SK-N-SH (cell line): ENCODE data around the gene PASK. TPM values are rescaled to one million over a fixed set of nuclear protein-coding genes. Genes with fewer than 3 reads are reported as not detected.

Experiments used
- CTCF ChIA-PET: fragments of 300-600, 350-600 bp; formaldehyde crosslinking; extraction: SDS; loops from one replicate; lab custom pipeline; 2021; lab: Yijun Ruan, JAX
- POLR2A ChIA-PET: fragments of 350-600 bp; sonication (Branson Sonifier 250); formaldehyde crosslinking; extraction: SDS; loops from one replicate; lab custom pipeline; 2020; ENCODE audit warnings: antibody characterized with exemption, inconsistent platforms; lab: Yijun Ruan, JAX
- DNase-seq: peaks from one replicate; pipeline ENCODE4 v3.0.0; 2012
- H2AFZ ChIP-seq: fragments of 200-600 bp; sonication (generic); 2 replicates; pipeline ENCODE4 v1.8.1; 2016; ENCODE audit warnings: antibody characterized with exemption, mild to moderate bottlenecking, low read depth
- H3F3A ChIP-seq: fragments of 200-600 bp; sonication (generic); replicated peaks from 2 replicates; pipeline ENCODE3; 2016; ENCODE audit warnings: antibody characterized with exemption, mild to moderate bottlenecking; ENCODE audit not compliant: insufficient read depth
- H3K27ac ChIP-seq, 2 experiments: fragments of 200-500 bp in 1 of 2; fragments of 200-600 bp in 1 of 2; sonication (Bioruptor generic) in 1 of 2; sonication (generic), shearing (Covaris generic) in 1 of 2; 2 replicates each; pipeline versions ENCODE4 v1.5.1 to v1.6.1; 2014 to 2016; ENCODE audit warnings: low read depth in 2 of 2, inconsistent platforms in 1 of 2, low read length in 1 of 2, mild to moderate bottlenecking in 1 of 2, mixed read lengths in 1 of 2
- H3K27me3 ChIP-seq: fragments of 200-600 bp; sonication (generic), shearing (Covaris generic); 2 replicates; pipeline ENCODE4 v1.6.1; 2016; ENCODE audit warnings: mixed run types; ENCODE audit not compliant: insufficient read depth
- H3K36me3 ChIP-seq, 2 experiments: fragments of 200-500 bp in 1 of 2; fragments of 200-600 bp in 1 of 2; sonication (Bioruptor generic) in 1 of 2; sonication (generic) in 1 of 2; replicated peaks in 1 of 2; 2 replicates each; pipeline versions ENCODE3 to v1.5.1; 2014 to 2016; ENCODE audit warnings: low read length in 1 of 2, mild to moderate bottlenecking in 1 of 2; ENCODE audit not compliant: insufficient read depth in 2 of 2, control insufficient read depth in 1 of 2
- H3K4me1 ChIP-seq, 2 experiments: fragments of 200-500 bp in 1 of 2; fragments of 200-600 bp in 1 of 2; sonication (Bioruptor generic) in 1 of 2; sonication (generic), shearing (Covaris generic) in 1 of 2; 2 replicates each; pipeline versions ENCODE4 v1.5.1 to v1.6.1; 2014 to 2016; ENCODE audit warnings: low read depth in 1 of 2, low read length in 1 of 2, mixed run types in 1 of 2; ENCODE audit not compliant: insufficient read depth in 2 of 2, control insufficient read depth in 1 of 2
- H3K4me2 ChIP-seq: fragments of 200-600 bp; sonication (generic), shearing (Covaris generic); 2 replicates; pipeline ENCODE4 v1.6.1; 2017; ENCODE audit warnings: mixed run types
- H3K4me3 ChIP-seq, 2 experiments: fragments of 200-500 bp in 1 of 2; fragments of 200-600 bp in 1 of 2; sonication (Bioruptor generic) in 1 of 2; sonication (generic), shearing (Covaris generic) in 1 of 2; 2 replicates each; pipeline versions ENCODE4 v1.5.1 to v1.8.1; 2014 to 2016; ENCODE audit warnings: low read depth in 2 of 2, inconsistent platforms in 1 of 2, low read length in 1 of 2, mild to moderate bottlenecking in 1 of 2, mixed read lengths in 1 of 2, moderate library complexity in 1 of 2
- H3K79me2 ChIP-seq: fragments of 200-600 bp; sonication (generic); 2 replicates; pipeline ENCODE4 v1.8.1; 2017; ENCODE audit warnings: mild to moderate bottlenecking; ENCODE audit not compliant: insufficient read depth
- H3K9ac ChIP-seq: fragments of 200-600 bp; sonication (generic); 2 replicates; pipeline ENCODE4 v1.6.1; 2017; ENCODE audit warnings: mixed run types
- H3K9me2 ChIP-seq: fragments of 200-600 bp; sonication (generic); 2 replicates; pipeline ENCODE4 v1.6.1; 2017; ENCODE audit warnings: mixed run types
- H3K9me3 ChIP-seq: fragments of 200-600 bp; sonication (generic); 2 replicates; pipeline ENCODE4 v1.6.1; 2017; ENCODE audit warnings: mixed run types, mild to moderate bottlenecking, moderate library complexity
- H4K20me1 ChIP-seq: fragments of 200-600 bp; sonication (generic); 2 replicates; pipeline ENCODE4 v1.6.1; 2017; ENCODE audit warnings: mild to moderate bottlenecking, mixed run types; ENCODE audit not compliant: insufficient read depth
- FOXJ3 ChIP-seq: sonication (generic); formaldehyde crosslinking; IDR thresholded peaks from 2 replicates; pipeline ENCODE4 v1.5.1; 2020; ENCODE audit warnings: mild to moderate bottlenecking, missing genetic modification reagents
- FOXM1 ChIP-seq: IDR thresholded peaks from 2 replicates; pipeline ENCODE4 v1.4.0; 2012; ENCODE audit warnings: low read depth, mild to moderate bottlenecking
- JUND ChIP-seq: IDR thresholded peaks from 2 replicates; pipeline ENCODE4 v1.4.0; 2012
- MEF2A ChIP-seq: IDR thresholded peaks from 2 replicates; pipeline ENCODE4 v1.4.0; 2012; ENCODE audit warnings: low read depth, borderline replicate concordance
- NFIC ChIP-seq: IDR thresholded peaks from 2 replicates; pipeline ENCODE4 v1.4.0; 2012; ENCODE audit warnings: borderline replicate concordance
- RFX5 ChIP-seq: IDR thresholded peaks from 2 replicates; pipeline ENCODE4 v1.6.1; 2012; ENCODE audit warnings: mild to moderate bottlenecking, improper control_type of control experiment, low read length
- TCF12 ChIP-seq: IDR thresholded peaks from 2 replicates; pipeline ENCODE4 v1.4.0; 2012
- TEAD4 ChIP-seq: IDR thresholded peaks from 2 replicates; pipeline ENCODE4 v1.4.0; 2012; ENCODE audit warnings: mild to moderate bottlenecking, borderline replicate concordance; ENCODE audit not compliant: insufficient read depth
- WGBS: methylation state at CpG from one replicate; pipeline ENCODE4 v1.1.6; 2017; ENCODE audit warnings: low lambda C conversion rate; 5-methylcytosine and 5-hydroxymethylcytosine counted together
- polyA plus RNA-seq, 3 experiments: library from polyadenylated mRNA; depleted of rRNA; stranded (reverse); fragments of >200 nt; gene quantifications; 2 replicates each; pipeline ENCODE4 v1.2.3, GENCODE V29; 2012
- TF ChIP-seq, protein P1 (sequence below): fragments of 150-350 bp; IDR thresholded peaks from 2 replicates; pipeline ENCODE4 v1.6.1; 2016; ENCODE audit warnings: mild to moderate bottlenecking, low read depth, low read length
- TF ChIP-seq, protein P2 (sequence below): IDR thresholded peaks from 2 replicates; pipeline ENCODE4 v1.6.1; 2012; ENCODE audit warnings: mild to moderate bottlenecking, low read depth, low read length, moderate library complexity

PASK gene
- polyA plus RNA-seq, 1 of the 3 experiments (the other 2 are of a cell fraction), result 6.3 TPM

DNA sequence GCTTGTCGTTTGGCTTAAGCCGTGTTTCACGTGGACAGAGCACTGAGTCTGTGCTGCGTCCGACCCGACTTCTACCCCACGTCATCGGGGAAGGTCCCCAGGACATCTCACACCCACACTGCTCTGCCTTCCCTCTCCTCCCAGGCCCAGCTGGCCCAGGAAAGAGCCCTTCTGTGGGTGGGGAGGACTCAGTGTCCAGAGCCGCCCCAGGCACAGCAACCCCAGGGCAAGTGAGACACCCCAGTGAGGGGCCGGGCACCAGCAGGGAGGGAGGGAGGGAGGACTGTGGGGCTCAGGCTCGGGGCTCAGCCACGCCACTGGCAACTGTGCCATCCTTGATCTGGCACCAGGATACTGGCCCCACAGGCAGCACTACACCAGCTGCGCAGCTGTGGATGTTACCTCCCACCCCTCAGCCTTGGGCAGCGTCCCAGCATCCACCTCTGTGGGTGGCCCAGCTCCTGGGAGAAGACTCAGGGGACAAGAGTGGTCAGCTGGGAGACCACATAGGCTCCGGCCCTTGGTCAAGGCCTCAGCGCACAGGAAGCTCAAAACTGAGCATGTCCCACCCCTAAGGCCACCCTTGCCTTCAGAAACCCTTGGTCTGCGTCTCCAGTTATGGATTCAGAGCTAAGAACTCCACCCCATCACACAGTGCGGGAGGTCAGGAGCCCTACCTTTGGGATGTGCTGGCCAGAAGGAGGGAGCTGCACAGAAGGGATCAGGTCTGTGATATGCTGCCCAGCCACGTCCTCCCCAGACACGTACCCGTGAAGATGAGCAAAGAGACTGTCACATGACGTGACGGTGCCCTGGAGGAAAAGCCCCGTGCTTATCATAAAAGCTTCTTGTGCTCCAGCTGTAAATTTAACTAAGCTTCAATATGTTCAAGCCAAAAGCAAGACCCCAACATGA, 11.7 kb downstream of the PASK start (continued):
- TF ChIP-seq, protein P1, sequence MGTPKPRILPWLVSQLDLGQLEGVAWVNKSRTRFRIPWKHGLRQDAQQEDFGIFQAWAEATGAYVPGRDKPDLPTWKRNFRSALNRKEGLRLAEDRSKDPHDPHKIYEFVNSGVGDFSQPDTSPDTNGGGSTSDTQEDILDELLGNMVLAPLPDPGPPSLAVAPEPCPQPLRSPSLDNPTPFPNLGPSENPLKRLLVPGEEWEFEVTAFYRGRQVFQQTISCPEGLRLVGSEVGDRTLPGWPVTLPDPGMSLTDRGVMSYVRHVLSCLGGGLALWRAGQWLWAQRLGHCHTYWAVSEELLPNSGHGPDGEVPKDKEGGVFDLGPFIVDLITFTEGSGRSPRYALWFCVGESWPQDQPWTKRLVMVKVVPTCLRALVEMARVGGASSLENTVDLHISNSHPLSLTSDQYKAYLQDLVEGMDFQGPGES, result no peak
- no peak for TF ChIP-seq FOXJ3 (CRISPR knock-in tag)
- TF ChIP-seq RFX5, result no peak
- TF ChIP-seq TEAD4, result no peak
- no peak for TF ChIP-seq JUND
- TF ChIP-seq, protein P2, sequence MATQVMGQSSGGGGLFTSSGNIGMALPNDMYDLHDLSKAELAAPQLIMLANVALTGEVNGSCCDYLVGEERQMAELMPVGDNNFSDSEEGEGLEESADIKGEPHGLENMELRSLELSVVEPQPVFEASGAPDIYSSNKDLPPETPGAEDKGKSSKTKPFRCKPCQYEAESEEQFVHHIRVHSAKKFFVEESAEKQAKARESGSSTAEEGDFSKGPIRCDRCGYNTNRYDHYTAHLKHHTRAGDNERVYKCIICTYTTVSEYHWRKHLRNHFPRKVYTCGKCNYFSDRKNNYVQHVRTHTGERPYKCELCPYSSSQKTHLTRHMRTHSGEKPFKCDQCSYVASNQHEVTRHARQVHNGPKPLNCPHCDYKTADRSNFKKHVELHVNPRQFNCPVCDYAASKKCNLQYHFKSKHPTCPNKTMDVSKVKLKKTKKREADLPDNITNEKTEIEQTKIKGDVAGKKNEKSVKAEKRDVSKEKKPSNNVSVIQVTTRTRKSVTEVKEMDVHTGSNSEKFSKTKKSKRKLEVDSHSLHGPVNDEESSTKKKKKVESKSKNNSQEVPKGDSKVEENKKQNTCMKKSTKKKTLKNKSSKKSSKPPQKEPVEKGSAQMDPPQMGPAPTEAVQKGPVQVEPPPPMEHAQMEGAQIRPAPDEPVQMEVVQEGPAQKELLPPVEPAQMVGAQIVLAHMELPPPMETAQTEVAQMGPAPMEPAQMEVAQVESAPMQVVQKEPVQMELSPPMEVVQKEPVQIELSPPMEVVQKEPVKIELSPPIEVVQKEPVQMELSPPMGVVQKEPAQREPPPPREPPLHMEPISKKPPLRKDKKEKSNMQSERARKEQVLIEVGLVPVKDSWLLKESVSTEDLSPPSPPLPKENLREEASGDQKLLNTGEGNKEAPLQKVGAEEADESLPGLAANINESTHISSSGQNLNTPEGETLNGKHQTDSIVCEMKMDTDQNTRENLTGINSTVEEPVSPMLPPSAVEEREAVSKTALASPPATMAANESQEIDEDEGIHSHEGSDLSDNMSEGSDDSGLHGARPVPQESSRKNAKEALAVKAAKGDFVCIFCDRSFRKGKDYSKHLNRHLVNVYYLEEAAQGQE, result no peak
- TF ChIP-seq TCF12, result no peak
- TF ChIP-seq FOXM1, result no peak

DNA sequence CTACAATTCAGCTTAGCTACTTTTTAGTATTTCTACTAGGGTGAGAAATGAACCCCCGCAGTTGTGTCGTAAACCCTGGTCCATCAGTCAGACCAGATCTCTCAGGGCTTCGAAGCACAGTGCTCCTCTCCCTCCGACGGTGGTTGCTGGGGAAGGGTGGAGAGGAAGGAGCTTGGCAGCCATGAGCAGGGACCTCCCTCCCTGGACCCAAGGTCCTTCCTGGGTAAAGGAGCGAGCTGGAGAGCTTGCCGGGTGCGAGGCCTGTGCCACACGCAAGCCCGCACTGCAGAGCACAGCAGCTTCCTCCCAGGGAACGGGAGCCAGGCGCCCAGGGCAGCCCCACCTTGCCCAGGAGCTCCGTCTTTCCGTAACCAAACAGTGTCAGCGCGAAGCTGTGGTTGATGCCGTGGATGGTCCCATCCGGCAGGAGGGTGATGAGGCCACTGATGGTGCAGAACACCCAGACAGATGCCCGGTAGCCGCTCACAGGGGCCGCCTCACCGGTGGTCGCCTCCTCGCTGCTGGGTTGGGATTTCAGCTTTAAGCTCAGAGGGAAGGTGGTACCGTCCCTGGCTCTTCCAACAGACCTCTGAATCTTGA, 12.5 kb downstream of the PASK start:
- no peak for DNase-seq
- Histone ChIP-seq H3K4me3 (no peak overlapping the region), H3K79me2 (no peaks in the 10 kb centered on the region), H3K36me3 (no peaks in the 10 kb centered on the region), H4K20me1 (no peaks in the 10 kb centered on the region), H3K9me2 (no peaks in the 10 kb centered on the region), H3F3A (no peaks in the 10 kb centered on the region), H3K9ac (no peak overlapping the region), H3K9me3 (no peaks in the 10 kb centered on the region), H3K4me1 (no peaks in the 10 kb centered on the region), H2AFZ (no peak overlapping the region), H3K27ac (no peak overlapping the region), H3K27me3 (no peaks in the 10 kb centered on the region), H3K4me2 (no peak overlapping the region)
- CTCF ChIA-PET, result interaction anchor here (1.2 to 1.7 kb wide), 3 partner anchors 58 to 286 kb away, joined by 3 to 5 read pairs (median 4); no protein-coding TSS in a partner anchor
- POLR2A ChIA-PET, result no interaction called here
- 96% methylated on average over 7 of the region's 25 CpGs for WGBS
- no peak for TF ChIP-seq NFIC
- TF ChIP-seq RFX5, result no peak
- TF ChIP-seq MEF2A, result no peak
